Measurements from ENCODE around the gene CAMTA1.

Gene CAMTA1

DNA sequence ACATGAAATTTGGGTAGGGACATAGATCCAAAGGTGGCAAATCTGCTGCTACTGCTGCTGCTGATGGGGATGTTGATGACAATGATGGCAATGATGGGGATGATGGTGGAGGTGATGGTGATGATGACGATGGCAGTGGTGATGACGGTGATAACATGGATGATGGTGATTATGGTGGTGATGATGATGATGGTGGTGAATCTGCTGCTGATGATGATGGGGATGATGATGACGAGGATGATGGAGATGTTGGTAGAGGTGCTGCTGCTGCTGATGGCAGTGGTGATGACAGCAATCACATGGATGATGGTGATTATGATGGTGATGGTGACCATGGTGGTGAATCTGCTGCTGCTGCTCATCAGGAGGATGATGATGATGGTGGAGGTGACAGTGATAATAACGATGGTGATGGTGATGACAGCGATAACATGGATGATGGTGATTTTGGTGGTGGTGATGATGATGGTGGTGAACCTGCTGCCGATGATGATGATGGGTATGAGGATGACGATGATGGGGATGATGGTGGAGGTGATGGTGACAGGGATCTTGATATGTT lies 644.9 kb downstream of the CAMTA1 start:
- no peaks in the 10 kb centered on the region for H3K36me3 ChIP-seq (ENCODE audit: control insufficient read depth in 2 of 2, insufficient read depth in 1 of 2, low read length in 2 of 2)
- no peaks in the 10 kb centered on the region for H3K4me1 ChIP-seq (ENCODE audit: control insufficient read depth, insufficient read depth, low read length)
- POLR2A ChIA-PET, result no interaction called here
- H3K9me3 ChIP-seq (ENCODE audit: control insufficient read depth, insufficient read depth, low read depth, low read length), result no peaks in the 10 kb centered on the region
- CTCF ChIA-PET, result no interaction called here
- H3K4me3 ChIP-seq (ENCODE audit: low read depth, low read length), result no peak overlapping the region
- H3K27ac ChIP-seq (ENCODE audit: extremely low read depth, low read depth, low read length), result no peak overlapping the region
- TF ChIP-seq, protein P1, sequence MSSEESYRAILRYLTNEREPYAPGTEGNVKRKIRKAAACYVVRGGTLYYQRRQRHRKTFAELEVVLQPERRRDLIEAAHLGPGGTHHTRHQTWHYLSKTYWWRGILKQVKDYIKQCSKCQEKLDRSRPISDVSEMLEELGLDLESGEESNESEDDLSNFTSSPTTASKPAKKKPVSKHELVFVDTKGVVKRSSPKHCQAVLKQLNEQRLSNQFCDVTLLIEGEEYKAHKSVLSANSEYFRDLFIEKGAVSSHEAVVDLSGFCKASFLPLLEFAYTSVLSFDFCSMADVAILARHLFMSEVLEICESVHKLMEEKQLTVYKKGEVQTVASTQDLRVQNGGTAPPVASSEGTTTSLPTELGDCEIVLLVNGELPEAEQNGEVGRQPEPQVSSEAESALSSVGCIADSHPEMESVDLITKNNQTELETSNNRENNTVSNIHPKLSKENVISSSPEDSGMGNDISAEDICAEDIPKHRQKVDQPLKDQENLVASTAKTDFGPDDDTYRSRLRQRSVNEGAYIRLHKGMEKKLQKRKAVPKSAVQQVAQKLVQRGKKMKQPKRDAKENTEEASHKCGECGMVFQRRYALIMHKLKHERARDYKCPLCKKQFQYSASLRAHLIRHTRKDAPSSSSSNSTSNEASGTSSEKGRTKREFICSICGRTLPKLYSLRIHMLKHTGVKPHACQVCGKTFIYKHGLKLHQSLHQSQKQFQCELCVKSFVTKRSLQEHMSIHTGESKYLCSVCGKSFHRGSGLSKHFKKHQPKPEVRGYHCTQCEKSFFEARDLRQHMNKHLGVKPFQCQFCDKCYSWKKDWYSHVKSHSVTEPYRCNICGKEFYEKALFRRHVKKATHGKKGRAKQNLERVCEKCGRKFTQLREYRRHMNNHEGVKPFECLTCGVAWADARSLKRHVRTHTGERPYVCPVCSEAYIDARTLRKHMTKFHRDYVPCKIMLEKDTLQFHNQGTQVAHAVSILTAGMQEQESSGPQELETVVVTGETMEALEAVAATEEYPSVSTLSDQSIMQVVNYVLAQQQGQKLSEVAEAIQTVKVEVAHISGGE (tag by site-specific recombination; conservative IDR thresholded peaks at IDR 0.05; ENCODE audit: low read depth), result no peak
- TF ChIP-seq ZNF621 (tag by site-specific recombination; IDR thresholded peaks at IDR 0.05) (0 out of 2 replicates have a peak, but pooled peaks have one; percentile 27), ZNF658 (tag by site-specific recombination; IDR thresholded peaks at IDR 0.05) (no peak), ZNF473 (tag by site-specific recombination; IDR thresholded peaks at IDR 0.05) (no peak), ZNF571 (tag by site-specific recombination; IDR thresholded peaks at IDR 0.05) (peak; percentile 18; the same call in 1 of the 2 replicates), BCL11A (tag by site-specific recombination; IDR thresholded peaks at IDR 0.05; ENCODE audit: low read depth) (no peak), ZNF785 (tag by site-specific recombination; IDR thresholded peaks at IDR 0.05) (no peak), RBAK (tag by site-specific recombination; IDR thresholded peaks at IDR 0.05) (no peak), TRIM28 (IDR thresholded peaks at IDR 0.05; ENCODE audit: borderline replicate concordance, low read length) (no peak), ZNF747 (tag by site-specific recombination; IDR thresholded peaks at IDR 0.05) (no peak), ZNF629 (tag by site-specific recombination; IDR thresholded peaks at IDR 0.05) (no peak), ZNF223 (tag by site-specific recombination; IDR thresholded peaks at IDR 0.05) (no peak), HOXD13 (CRISPR knock-in tag; IDR thresholded peaks at IDR 0.05; ENCODE audit: borderline replicate concordance) (no peak), ZBTB8A (tag by site-specific recombination; IDR thresholded peaks at IDR 0.05) (no peak), ZSCAN23 (tag by site-specific recombination; IDR thresholded peaks at IDR 0.05) (no peak), ZNF626 (tag by site-specific recombination; IDR thresholded peaks at IDR 0.05) (no peak), ZFHX2 (tag by site-specific recombination; conservative IDR thresholded peaks at IDR 0.05) (no peak), ZSCAN30 (tag by site-specific recombination; IDR thresholded peaks at IDR 0.05) (no peak), ZNF791 (tag by site-specific recombination; IDR thresholded peaks at IDR 0.05) (no peak), ZXDB (tag by site-specific recombination; IDR thresholded peaks at IDR 0.05) (no peak), FEZF1 (tag by site-specific recombination; IDR thresholded peaks at IDR 0.05) (no peak), ZNF660 (tag by site-specific recombination; IDR thresholded peaks at IDR 0.05) (no peak), KLF10 (tag by site-specific recombination; IDR thresholded peaks at IDR 0.05) (no peak)
- TF ChIP-seq, protein P2, sequence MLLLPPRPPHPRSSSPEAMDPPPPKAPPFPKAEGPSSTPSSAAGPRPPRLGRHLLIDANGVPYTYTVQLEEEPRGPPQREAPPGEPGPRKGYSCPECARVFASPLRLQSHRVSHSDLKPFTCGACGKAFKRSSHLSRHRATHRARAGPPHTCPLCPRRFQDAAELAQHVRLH (tag by site-specific recombination; IDR thresholded peaks at IDR 0.05), result no peak
- TF ChIP-seq, protein P3, sequence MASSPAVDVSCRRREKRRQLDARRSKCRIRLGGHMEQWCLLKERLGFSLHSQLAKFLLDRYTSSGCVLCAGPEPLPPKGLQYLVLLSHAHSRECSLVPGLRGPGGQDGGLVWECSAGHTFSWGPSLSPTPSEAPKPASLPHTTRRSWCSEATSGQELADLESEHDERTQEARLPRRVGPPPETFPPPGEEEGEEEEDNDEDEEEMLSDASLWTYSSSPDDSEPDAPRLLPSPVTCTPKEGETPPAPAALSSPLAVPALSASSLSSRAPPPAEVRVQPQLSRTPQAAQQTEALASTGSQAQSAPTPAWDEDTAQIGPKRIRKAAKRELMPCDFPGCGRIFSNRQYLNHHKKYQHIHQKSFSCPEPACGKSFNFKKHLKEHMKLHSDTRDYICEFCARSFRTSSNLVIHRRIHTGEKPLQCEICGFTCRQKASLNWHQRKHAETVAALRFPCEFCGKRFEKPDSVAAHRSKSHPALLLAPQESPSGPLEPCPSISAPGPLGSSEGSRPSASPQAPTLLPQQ (tag by site-specific recombination; IDR thresholded peaks at IDR 0.05), result no peak
- TF ChIP-seq, protein P4, sequence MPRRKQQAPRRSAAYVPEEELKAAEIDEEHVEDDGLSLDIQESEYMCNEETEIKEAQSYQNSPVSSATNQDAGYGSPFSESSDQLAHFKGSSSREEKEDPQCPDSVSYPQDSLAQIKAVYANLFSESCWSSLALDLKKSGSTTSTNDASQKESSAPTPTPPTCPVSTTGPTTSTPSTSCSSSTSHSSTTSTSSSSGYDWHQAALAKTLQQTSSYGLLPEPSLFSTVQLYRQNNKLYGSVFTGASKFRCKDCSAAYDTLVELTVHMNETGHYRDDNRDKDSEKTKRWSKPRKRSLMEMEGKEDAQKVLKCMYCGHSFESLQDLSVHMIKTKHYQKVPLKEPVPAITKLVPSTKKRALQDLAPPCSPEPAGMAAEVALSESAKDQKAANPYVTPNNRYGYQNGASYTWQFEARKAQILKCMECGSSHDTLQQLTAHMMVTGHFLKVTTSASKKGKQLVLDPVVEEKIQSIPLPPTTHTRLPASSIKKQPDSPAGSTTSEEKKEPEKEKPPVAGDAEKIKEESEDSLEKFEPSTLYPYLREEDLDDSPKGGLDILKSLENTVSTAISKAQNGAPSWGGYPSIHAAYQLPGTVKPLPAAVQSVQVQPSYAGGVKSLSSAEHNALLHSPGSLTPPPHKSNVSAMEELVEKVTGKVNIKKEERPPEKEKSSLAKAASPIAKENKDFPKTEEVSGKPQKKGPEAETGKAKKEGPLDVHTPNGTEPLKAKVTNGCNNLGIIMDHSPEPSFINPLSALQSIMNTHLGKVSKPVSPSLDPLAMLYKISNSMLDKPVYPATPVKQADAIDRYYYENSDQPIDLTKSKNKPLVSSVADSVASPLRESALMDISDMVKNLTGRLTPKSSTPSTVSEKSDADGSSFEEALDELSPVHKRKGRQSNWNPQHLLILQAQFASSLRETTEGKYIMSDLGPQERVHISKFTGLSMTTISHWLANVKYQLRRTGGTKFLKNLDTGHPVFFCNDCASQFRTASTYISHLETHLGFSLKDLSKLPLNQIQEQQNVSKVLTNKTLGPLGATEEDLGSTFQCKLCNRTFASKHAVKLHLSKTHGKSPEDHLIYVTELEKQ (tag by site-specific recombination; IDR thresholded peaks at IDR 0.05; ENCODE audit: borderline replicate concordance), result no peak
- TF ChIP-seq, protein P5, sequence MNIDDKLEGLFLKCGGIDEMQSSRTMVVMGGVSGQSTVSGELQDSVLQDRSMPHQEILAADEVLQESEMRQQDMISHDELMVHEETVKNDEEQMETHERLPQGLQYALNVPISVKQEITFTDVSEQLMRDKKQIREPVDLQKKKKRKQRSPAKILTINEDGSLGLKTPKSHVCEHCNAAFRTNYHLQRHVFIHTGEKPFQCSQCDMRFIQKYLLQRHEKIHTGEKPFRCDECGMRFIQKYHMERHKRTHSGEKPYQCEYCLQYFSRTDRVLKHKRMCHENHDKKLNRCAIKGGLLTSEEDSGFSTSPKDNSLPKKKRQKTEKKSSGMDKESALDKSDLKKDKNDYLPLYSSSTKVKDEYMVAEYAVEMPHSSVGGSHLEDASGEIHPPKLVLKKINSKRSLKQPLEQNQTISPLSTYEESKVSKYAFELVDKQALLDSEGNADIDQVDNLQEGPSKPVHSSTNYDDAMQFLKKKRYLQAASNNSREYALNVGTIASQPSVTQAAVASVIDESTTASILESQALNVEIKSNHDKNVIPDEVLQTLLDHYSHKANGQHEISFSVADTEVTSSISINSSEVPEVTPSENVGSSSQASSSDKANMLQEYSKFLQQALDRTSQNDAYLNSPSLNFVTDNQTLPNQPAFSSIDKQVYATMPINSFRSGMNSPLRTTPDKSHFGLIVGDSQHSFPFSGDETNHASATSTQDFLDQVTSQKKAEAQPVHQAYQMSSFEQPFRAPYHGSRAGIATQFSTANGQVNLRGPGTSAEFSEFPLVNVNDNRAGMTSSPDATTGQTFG (tag by site-specific recombination; IDR thresholded peaks at IDR 0.05; ENCODE audit: borderline replicate concordance), result 0 out of 2 replicates have a peak, but pooled peaks have one; percentile 10
- TF ChIP-seq, protein P6, sequence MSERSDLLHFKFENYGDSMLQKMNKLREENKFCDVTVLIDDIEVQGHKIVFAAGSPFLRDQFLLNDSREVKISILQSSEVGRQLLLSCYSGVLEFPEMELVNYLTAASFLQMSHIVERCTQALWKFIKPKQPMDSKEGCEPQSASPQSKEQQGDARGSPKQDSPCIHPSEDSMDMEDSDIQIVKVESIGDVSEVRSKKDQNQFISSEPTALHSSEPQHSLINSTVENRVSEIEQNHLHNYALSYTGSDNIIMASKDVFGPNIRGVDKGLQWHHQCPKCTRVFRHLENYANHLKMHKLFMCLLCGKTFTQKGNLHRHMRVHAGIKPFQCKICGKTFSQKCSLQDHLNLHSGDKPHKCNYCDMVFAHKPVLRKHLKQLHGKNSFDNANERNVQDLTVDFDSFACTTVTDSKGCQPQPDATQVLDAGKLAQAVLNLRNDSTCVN (tag by site-specific recombination; optimal IDR thresholded peaks at IDR 0.05), result peak; percentile 8

All from HEK293 (cell line).